Activated CD4-positive, alpha-beta T cell treated with anti-CD3 and anti-CD28 coated beads, Interleukin-2, amount 50 U/mL, for 24 hours (primary cell): Measurements from ENCODE around the gene TIGD6.
"Not testable (repeated sequence)": the region's sequence is repeated elsewhere in the genome, so short reads cannot be mapped to it uniquely, and the experiment has no call there.

ENCODE experiments used
- DNase-seq, 2 donors: peaks; one replicate each; pipeline ENCODE4 v3.0.0-alpha.2; 2020; ENCODE audit warnings: low read depth in 1 of 2, low spot score in 1 of 2

Gene TIGD6

DNA sequence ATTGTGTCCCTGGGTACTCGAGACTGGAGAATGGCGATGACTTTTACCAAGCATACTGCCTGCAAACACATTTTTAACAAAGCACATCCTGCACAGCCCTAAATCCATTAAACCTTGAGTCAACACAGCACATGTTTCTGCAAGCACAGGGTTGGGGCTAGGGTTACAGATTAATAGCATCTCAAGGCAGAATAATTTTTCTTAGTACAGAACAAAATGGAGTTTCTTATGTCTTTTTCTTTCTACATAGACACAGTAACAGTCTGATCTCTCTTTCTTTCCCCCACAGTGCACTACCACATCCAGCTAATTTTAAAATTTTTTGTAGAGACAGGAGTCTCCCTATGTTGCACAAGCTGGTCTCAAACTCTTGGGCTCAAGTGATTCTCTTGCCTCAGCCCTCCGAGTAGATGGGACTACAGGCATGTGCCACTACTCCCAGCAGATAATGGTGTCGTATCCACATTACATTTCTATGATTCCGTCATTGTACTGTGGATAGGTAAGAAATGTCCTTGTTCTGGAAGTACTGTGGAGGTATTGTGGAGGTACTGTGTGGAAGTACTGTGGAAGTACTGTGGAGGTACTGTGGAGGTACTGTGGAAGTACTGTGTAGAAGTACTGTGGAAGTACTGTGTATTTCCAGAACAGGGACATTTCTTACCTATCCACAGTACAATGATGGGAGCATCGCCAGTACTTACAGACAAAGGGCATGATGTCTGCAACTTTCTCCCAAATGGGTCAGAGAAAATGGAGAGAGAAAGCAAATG lies 57.1 kb downstream of the TIGD6 start:
- DNase-seq: not testable (repeated sequence)
